Dermis lymphatic vessel endothelial cell (primary cell): ENCODE measurements around the gene NHLRC1. TPM values are rescaled to one million over a fixed set of nuclear protein-coding genes. Genes with fewer than 3 reads are reported as not detected.

Experiments
- total RNA-seq: library from RNA; depleted of rRNA; stranded (reverse); fragments of >200 nt; gene quantifications from 2 replicates; pipeline ENCODE4 v1.2.1, GENCODE V29; 2014

Gene NHLRC1
- total RNA-seq = 0.43 and 1.3 TPM in 2 replicates

GRCh38 chr6:18122128-18123093 lies at the start of gene NHLRC1:
TSS of gene NHLRC1 (minus strand) at chr6:18122677. CDS start at chr6:18122606, 71 bp downstream.

GRCh38 chr6:18155150-18155863 lies 32.8 kb upstream of the NHLRC1 start, which contains the start of gene KDM1B:
TSS of gene KDM1B (plus strand) at chr6:18155422. CDS start at chr6:18159896, 4,474 bp downstream.

GRCh38 chr6:18154507-18155149 lies 32.2 kb upstream of the NHLRC1 start, which contains the start of gene TPMT:
TSS of gene TPMT (minus strand) at chr6:18155077. CDS start at chr6:18149127, 5,950 bp downstream.

Other genes with a start within 250 kb of the NHLRC1 start
- gene KIF13A, start 135.0 kb downstream of the NHLRC1 start, total RNA-seq = 21.8 and 26.2 TPM in 2 replicates
- 10.5 and 15.0 TPM in 2 replicates for gene TPMT, start 32.4 kb upstream of the NHLRC1 start, total RNA-seq
- gene KDM1B, start 32.7 kb upstream of the NHLRC1 start, total RNA-seq = 4.1 and 8.2 TPM in 2 replicates
- 70.5 and 104 TPM in 2 replicates for gene DEK, start 141.9 kb upstream of the NHLRC1 start, total RNA-seq